Mesenchymal stem cell (in vitro differentiated cells and primary cell): ENCODE results near the gene WDR59.

Experiments
- DNase-seq: peaks from one replicate; pipeline ENCODE4 v3.0.0-alpha.2; 2013
- H2AFZ ChIP-seq: one replicate; pipeline ENCODE4 v1.6.1; 2013; ENCODE audit warnings: low read depth, mild to moderate bottlenecking, control low read depth, inconsistent platforms, low read length, moderate library complexity
- H2AK5ac ChIP-seq: 2 replicates; pipeline ENCODE4 v1.6.1; 2013; ENCODE audit warnings: low read length, moderate library complexity, mild to moderate bottlenecking, inconsistent platforms; ENCODE audit not compliant: severe bottlenecking
- H2BK120ac ChIP-seq: one replicate; pipeline ENCODE4 v1.6.1; 2013; ENCODE audit warnings: low read depth, mild to moderate bottlenecking, inconsistent platforms, low read length, moderate library complexity
- H2BK12ac ChIP-seq, 2 experiments: one replicate each; pipeline ENCODE4 v1.6.1; 2013; ENCODE audit warnings: inconsistent platforms in 2 of 2, low read length in 2 of 2, mild to moderate bottlenecking in 2 of 2, moderate library complexity in 2 of 2, control low read depth in 1 of 2
- H2BK15ac ChIP-seq: one replicate; pipeline ENCODE4 v1.6.1; 2013; ENCODE audit warnings: mild to moderate bottlenecking, low read depth, inconsistent platforms; ENCODE audit not compliant: poor library complexity, severe bottlenecking
- H2BK5ac ChIP-seq: 2 replicates; pipeline ENCODE4 v1.6.1; 2013; ENCODE audit warnings: low read depth, mild to moderate bottlenecking, low read length, control low read depth, inconsistent platforms; ENCODE audit not compliant: poor library complexity, severe bottlenecking
- H3K14ac ChIP-seq, 2 experiments: one replicate each; pipeline ENCODE4 v1.6.1; 2013; ENCODE audit warnings: inconsistent platforms in 2 of 2, low read length in 2 of 2, control low read depth in 1 of 2, mild to moderate bottlenecking in 1 of 2, moderate library complexity in 1 of 2
- H3K18ac ChIP-seq, 2 experiments: one replicate each; pipeline ENCODE4 v1.6.1; 2013; ENCODE audit warnings: inconsistent platforms in 2 of 2, low read length in 2 of 2, control low read depth in 1 of 2, low read depth in 1 of 2, mild to moderate bottlenecking in 1 of 2
- H3K23ac ChIP-seq, 2 experiments: one replicate each; pipeline ENCODE4 v1.6.1; 2013; ENCODE audit warnings: inconsistent platforms in 2 of 2, low read length in 2 of 2, mild to moderate bottlenecking in 2 of 2, moderate library complexity in 2 of 2, control low read depth in 1 of 2
- H3K27ac ChIP-seq: 2 replicates; pipeline ENCODE4 v1.5.1; 2013; ENCODE audit warnings: mild to moderate bottlenecking, moderate library complexity, low read length, control low read depth, inconsistent platforms; ENCODE audit not compliant: poor library complexity, severe bottlenecking
- H3K27me3 ChIP-seq, 2 experiments: 2 replicates each; pipeline versions ENCODE4 v1.6.1 to v1.7.0; 2013; ENCODE audit warnings: low read length in 2 of 2, mild to moderate bottlenecking in 2 of 2, moderate library complexity in 2 of 2, control low read depth in 1 of 2, inconsistent platforms in 1 of 2; ENCODE audit not compliant: control insufficient read depth in 1 of 2, insufficient read depth in 1 of 2
- H3K36me3 ChIP-seq, 2 experiments: 2 replicates each; pipeline versions ENCODE4 v1.6.1 to v1.7.0; 2013; ENCODE audit warnings: low read length in 2 of 2, control low read depth in 1 of 2, inconsistent platforms in 1 of 2, low read depth in 1 of 2, mild to moderate bottlenecking in 1 of 2; ENCODE audit not compliant: insufficient read depth in 2 of 2, control insufficient read depth in 1 of 2
- H3K4ac ChIP-seq, 2 experiments: one replicate each; pipeline ENCODE4 v1.6.1; 2013; ENCODE audit warnings: inconsistent platforms in 2 of 2, low read length in 2 of 2, mild to moderate bottlenecking in 2 of 2, moderate library complexity in 2 of 2, control low read depth in 1 of 2, low read depth in 1 of 2
- H3K4me1 ChIP-seq: 2 replicates; pipeline ENCODE4 v1.6.1; 2013; ENCODE audit warnings: low read depth, low read length, control low read depth; ENCODE audit not compliant: control insufficient read depth, insufficient read depth
- H3K4me2 ChIP-seq: 2 replicates; pipeline ENCODE4 v1.6.1; 2013; ENCODE audit warnings: low read length, mild to moderate bottlenecking, inconsistent platforms; ENCODE audit not compliant: poor library complexity, severe bottlenecking
- H3K4me3 ChIP-seq, 2 experiments: 2 replicates each; pipeline versions ENCODE4 v1.5.1 to v1.7.0; 2013; ENCODE audit warnings: low read length in 2 of 2, mild to moderate bottlenecking in 2 of 2, control low read depth in 1 of 2, low read depth in 1 of 2; ENCODE audit not compliant: insufficient read depth in 1 of 2
- H3K79me1 ChIP-seq: replicated peaks from 2 replicates; pipeline ENCODE4 v1.6.1; 2013; ENCODE audit warnings: mild to moderate bottlenecking, control low read depth, low read length, inconsistent platforms; ENCODE audit not compliant: poor library complexity, severe bottlenecking
- H3K9ac ChIP-seq: 2 replicates; pipeline ENCODE4 v1.7.0; 2013; ENCODE audit warnings: mild to moderate bottlenecking, low read length, moderate library complexity
- H3K9me3 ChIP-seq: 2 replicates; pipeline ENCODE4 v1.7.0; 2013; ENCODE audit warnings: mild to moderate bottlenecking, low read length; ENCODE audit not compliant: control insufficient read depth
- H4K8ac ChIP-seq: one replicate; pipeline ENCODE4 v1.6.1; 2013; ENCODE audit warnings: inconsistent platforms, mild to moderate bottlenecking, low read length, moderate library complexity
- H4K91ac ChIP-seq: one replicate; pipeline ENCODE4 v1.6.1; 2013; ENCODE audit warnings: mild to moderate bottlenecking, low read length, inconsistent platforms
- WGBS: methylation state at CpG from one replicate; pipeline ENCODE4 v1.1.7; 2013; ENCODE audit warnings: mixed read lengths; 5-methylcytosine and 5-hydroxymethylcytosine counted together

Gene WDR59

GRCh38 chr16:74852500-74852875, 132.4 kb downstream of the WDR59 start:
- Histone ChIP-seq H3K79me1 (no peaks in the 10 kb centered on the region), H3K4ac (no peak overlapping the region), H3K4me2 (no peak overlapping the region), H3K23ac (no peak overlapping the region), H4K91ac (no peak overlapping the region), H2BK12ac (no peak overlapping the region), H3K18ac (no peak overlapping the region), H3K36me3 (no peaks in the 10 kb centered on the region), H3K14ac (no peak overlapping the region), H3K4me3 (no peak overlapping the region), H2AFZ (no peak overlapping the region), H3K27me3 (peaks cover 0 to 3% of the 10 kb centered on the region in 2 experiments), H2BK120ac (no peak overlapping the region), H4K8ac (no peak overlapping the region), H2BK15ac (no peak overlapping the region), H2BK5ac (no peak overlapping the region), H3K4me1 (no peaks in the 10 kb centered on the region), H3K9me3 (no peaks in the 10 kb centered on the region), H3K27ac (no peak overlapping the region), H3K9ac (no peak overlapping the region), H2AK5ac (no peak overlapping the region)
- DNase-seq: no peak
- WGBS: 69% methylated on average over 3 of the region's 4 CpGs

- H3K9ac ChIP-seq: no peak overlapping the region
- H2BK5ac ChIP-seq: no peak overlapping the region
- H2BK15ac ChIP-seq: no peak overlapping the region
- no peaks in the 10 kb centered on the region for H3K9me3 ChIP-seq
- H3K4me1 ChIP-seq: no peaks in the 10 kb centered on the region
- WGBS: 74% methylated on average over 7 of the region's 7 CpGs
- peaks cover 3 to 15% of the 10 kb centered on the region in 2 experiments for H3K27me3 ChIP-seq
- no peak overlapping the region for H3K14ac ChIP-seq
- no peak overlapping the region for H3K23ac ChIP-seq
- H3K18ac ChIP-seq: no peak overlapping the region
- no peak overlapping the region for H4K91ac ChIP-seq
- no peak overlapping the region for H2AK5ac ChIP-seq
- no peak overlapping the region for H3K4me2 ChIP-seq
- H2BK120ac ChIP-seq: no peak overlapping the region
- no peak overlapping the region for H2AFZ ChIP-seq
- H3K79me1 ChIP-seq: no peaks in the 10 kb centered on the region
- no peak overlapping the region for H2BK12ac ChIP-seq
- H3K27ac ChIP-seq: no peak overlapping the region
- H3K4me3 ChIP-seq: no peak overlapping the region
- no peak overlapping the region for H3K4ac ChIP-seq
- no peak overlapping the region for H4K8ac ChIP-seq
- no peaks in the 10 kb centered on the region for H3K36me3 ChIP-seq
- no peak for DNase-seq
These were observed 134.9 kb downstream of the WDR59 start for GRCh38 chr16:74850027-74850426.

- no peak overlapping the region for H3K27ac ChIP-seq
- no peak overlapping the region for H2BK12ac ChIP-seq
- no peaks in the 10 kb centered on the region for H3K4me1 ChIP-seq
- no peaks in the 10 kb centered on the region for H3K36me3 ChIP-seq
- H4K91ac ChIP-seq: no peak overlapping the region
- H3K4me3 ChIP-seq: no peak overlapping the region
- H2BK5ac ChIP-seq: no peak overlapping the region
- H3K9ac ChIP-seq: no peak overlapping the region
- no peak overlapping the region for H3K18ac ChIP-seq
- no peak overlapping the region for H2BK120ac ChIP-seq
- H2AFZ ChIP-seq: no peak overlapping the region
- no peak overlapping the region for H2BK15ac ChIP-seq
- H3K14ac ChIP-seq: no peak overlapping the region
- H3K9me3 ChIP-seq: no peaks in the 10 kb centered on the region
- H3K4me2 ChIP-seq: no peak overlapping the region
- no peak overlapping the region for H3K23ac ChIP-seq
- H2AK5ac ChIP-seq: no peak overlapping the region
- H3K79me1 ChIP-seq: no peaks in the 10 kb centered on the region
- no peak overlapping the region for H4K8ac ChIP-seq
- no peak for DNase-seq
- H3K27me3 ChIP-seq: peaks cover 3 to 18% of the 10 kb centered on the region in 2 experiments
- H3K4ac ChIP-seq: no peak overlapping the region
- no CpG with 5 or more reads among the region's 1 CpG for whole genome bisulfite sequencing
These were observed 137.7 kb downstream of the WDR59 start for GRCh38 chr16:74847202-74847601.

GRCh38 chr16:74846714-74847113, 138.2 kb downstream of the WDR59 start:
- Histone ChIP-seq H3K4ac (no peak overlapping the region), H3K4me2 (no peak overlapping the region), H3K9me3 (no peaks in the 10 kb centered on the region), H3K27me3 (peaks cover 3 to 18% of the 10 kb centered on the region in 2 experiments), H2AFZ (no peak overlapping the region), H3K9ac (no peak overlapping the region), H4K91ac (no peak overlapping the region), H4K8ac (no peak overlapping the region), H3K14ac (no peak overlapping the region), H3K4me1 (no peaks in the 10 kb centered on the region), H3K79me1 (no peaks in the 10 kb centered on the region), H3K18ac (no peak overlapping the region), H2BK120ac (no peak overlapping the region), H2BK12ac (no peak overlapping the region), H2BK15ac (no peak overlapping the region), H3K23ac (no peak overlapping the region), H2BK5ac (no peak overlapping the region), H3K36me3 (no peaks in the 10 kb centered on the region), H3K4me3 (no peak overlapping the region), H3K27ac (no peak overlapping the region), H2AK5ac (no peak overlapping the region)
- 86% methylated on average over 4 of the region's 4 CpGs for WGBS
- no peak for DNase-seq
